Endothelial cell of umbilical vein (primary cell): ENCODE measurements around the gene ACTR8. TPM values are rescaled to one million over a fixed set of nuclear protein-coding genes. Genes with fewer than 3 reads are reported as not detected.

Experiments used
- BruUV-seq: library from RNA; stranded (reverse); fragments of 400-500 nt; replicated peaks from 2 replicates; lab custom pipeline; 2021; lab: Mats Ljungman, UMichigan
- CTCF ChIA-PET: fragments of 300-600, 350-600 bp; sonication (Branson Sonifier 250); formaldehyde crosslinking; loops from one replicate; lab custom pipeline; 2021; ENCODE audit warnings: antibody characterized with exemption, inconsistent platforms; lab: Charles Lee
- POLR2A ChIA-PET: fragments of 300-600, 350-600 bp; sonication (Branson Sonifier 250); formaldehyde crosslinking; loops from one replicate; lab custom pipeline; 2021; ENCODE audit warnings: antibody characterized with exemption, inconsistent platforms; lab: Charles Lee
- DNase-seq: peaks from one replicate; pipeline ENCODE4 v3.0.0-alpha.2; 2011; ENCODE audit warnings: low read depth, low spot score
- FAIRE-seq: peaks from 2 replicates; lab custom pipeline; 2011; peaks lifted over from hg19 to GRCh38; lab: Jason Lieb, UNC
- H2AFZ ChIP-seq: 2 replicates; pipeline ENCODE4 v1.6.0; 2012; ENCODE audit warnings: low read depth, low read length, control low read depth, inconsistent platforms
- H3K27ac ChIP-seq: 2 replicates; pipeline ENCODE4 v1.5.1; 2011; ENCODE audit warnings: low read depth, mild to moderate bottlenecking, control low read depth, low read length, moderate library complexity; ENCODE audit not compliant: insufficient read depth
- H3K27me3 ChIP-seq, 2 experiments: 2 replicates each; pipeline versions ENCODE4 v1.6.0 to v1.6.1; 2011; ENCODE audit warnings: low read length in 2 of 2, mixed read lengths in 1 of 2; ENCODE audit not compliant: control insufficient read depth in 2 of 2, insufficient read depth in 2 of 2
- H3K36me3 ChIP-seq, 2 experiments: 2 replicates in 1 of 2; 3 replicates in 1 of 2; pipeline ENCODE4 v1.5.1; 2011; ENCODE audit warnings: low read length in 2 of 2, mild to moderate bottlenecking in 1 of 2, moderate library complexity in 1 of 2; ENCODE audit not compliant: control insufficient read depth in 2 of 2, insufficient read depth in 2 of 2; ENCODE audit errors: extremely low read depth in 1 of 2
- H3K4me1 ChIP-seq: 3 replicates; pipeline ENCODE4 v1.5.1; 2011; ENCODE audit warnings: mild to moderate bottlenecking, low read length; ENCODE audit not compliant: control insufficient read depth, insufficient read depth; ENCODE audit errors: extremely low read depth
- H3K4me2 ChIP-seq: 2 replicates; pipeline ENCODE4 v1.6.1; 2011; ENCODE audit warnings: low read length, control low read depth, mixed read lengths; ENCODE audit not compliant: insufficient read depth
- H3K4me3 ChIP-seq, 3 experiments: fragments of 200-600 bp in 1 of 3; sonication (generic), shearing (Covaris generic) in 1 of 3; replicated peaks in 1 of 3; 2 replicates each; pipeline ENCODE4 v1.5.1; 2011 to 2016; ENCODE audit warnings: control low read depth in 3 of 3, low read length in 3 of 3, mild to moderate bottlenecking in 2 of 3, inconsistent platforms in 1 of 3, low read depth in 1 of 3, moderate library complexity in 1 of 3; ENCODE audit not compliant: insufficient read depth in 1 of 3
- H3K79me2 ChIP-seq: 2 replicates; pipeline ENCODE4 v1.6.0; 2012; ENCODE audit warnings: low read length, inconsistent platforms; ENCODE audit not compliant: control insufficient read depth, insufficient read depth
- H3K9ac ChIP-seq: replicated peaks from 2 replicates; pipeline ENCODE3; 2011; ENCODE audit warnings: low read length, control low read depth; ENCODE audit not compliant: insufficient read depth; ENCODE audit errors: extremely low read depth
- H3K9me1 ChIP-seq: replicated peaks from 3 replicates; pipeline ENCODE4 v1.6.0; 2011; ENCODE audit warnings: mild to moderate bottlenecking, low read length; ENCODE audit not compliant: control insufficient read depth, insufficient read depth; ENCODE audit errors: extremely low read depth
- H3K9me3 ChIP-seq: replicated peaks from 2 replicates; pipeline ENCODE4 v1.5.1; 2012; ENCODE audit warnings: low read length, inconsistent platforms; ENCODE audit not compliant: control insufficient read depth, insufficient read depth
- H4K20me1 ChIP-seq: replicated peaks from 2 replicates; pipeline ENCODE3; 2011; ENCODE audit warnings: mild to moderate bottlenecking, low read length; ENCODE audit not compliant: control insufficient read depth, insufficient read depth; ENCODE audit errors: extremely low read depth
- EZH2 ChIP-seq: IDR thresholded peaks from 2 replicates; pipeline ENCODE4 v1.6.1; 2012; ENCODE audit warnings: borderline replicate concordance, low read depth, mild to moderate bottlenecking, moderate library complexity, low read length, inconsistent platforms; ENCODE audit not compliant: severe bottlenecking
- FOS ChIP-seq: IDR thresholded peaks from 2 replicates; pipeline ENCODE4 v1.6.1; 2011; ENCODE audit warnings: mild to moderate bottlenecking, low read length, moderate library complexity, borderline replicate concordance; ENCODE audit not compliant: insufficient read depth
- MYC ChIP-seq: IDR thresholded peaks from one replicate; pipeline ENCODE4 v1.6.1; 2011; ENCODE audit warnings: mild to moderate bottlenecking, low read depth, low read length
- POLR2A ChIP-seq: IDR thresholded peaks from 2 replicates; pipeline ENCODE4 v1.6.1; 2012; ENCODE audit warnings: low read depth, mild to moderate bottlenecking, control low read depth, low read length
- dilution Hi-C: fragments of 300-500 bp; cut with MboI; formaldehyde crosslinking; loops from one replicate; pipeline ENCODE4 v1.15.0; 2019; ENCODE audit warnings: low sequenced_read_pairs; ENCODE audit not compliant: extremely low pct_ligation_motif_present
- intact Hi-C: fragments of 100-400 bp; cut with micrococcal nuclease; formaldehyde crosslinking; loops from one replicate; pipeline ENCODE4 v1.10.0; 2022
- polyA plus RNA-seq, 4 experiments: library from polyadenylated mRNA; depleted of rRNA in 3 of 4; stranded (reverse) in 3 of 4; unstranded in 1 of 4; fragments of >200 nt; gene quantifications; 2 replicates each; pipeline versions ENCODE4 v1.2.1 to v1.2.3, GENCODE V29; 2011 to 2012; ENCODE audit warnings: missing spikeins in 1 of 4
- total RNA-seq: library from RNA; stranded (reverse); gene quantifications from 2 replicates; pipeline ENCODE4 v1.2.3, GENCODE V29; 2021
- TF ChIP-seq, protein P1 (sequence below): IDR thresholded peaks from 2 replicates; pipeline ENCODE4 v1.6.1; 2011; ENCODE audit not compliant: insufficient read depth, insufficient read length
- TF ChIP-seq, protein P2 (sequence below), 2 donors: IDR thresholded peaks; 1 replicate in 1 of 2; 2 replicates in 1 of 2; pipeline ENCODE4 v1.5.1; 2011; ENCODE audit warnings: low read length in 2 of 2, mild to moderate bottlenecking in 2 of 2, moderate library complexity in 2 of 2, control low read depth in 1 of 2, inconsistent platforms in 1 of 2, low read depth in 1 of 2; ENCODE audit not compliant: insufficient read depth in 1 of 2; ENCODE audit errors: extremely low read depth in 1 of 2

The ACTR8 gene
- total and polyA plus RNA-seq, 2 donors (not counting 3 experiments of a cell fraction or from before 2014, with no cell fraction given): 14.4 to 42.0 TPM

DNA sequence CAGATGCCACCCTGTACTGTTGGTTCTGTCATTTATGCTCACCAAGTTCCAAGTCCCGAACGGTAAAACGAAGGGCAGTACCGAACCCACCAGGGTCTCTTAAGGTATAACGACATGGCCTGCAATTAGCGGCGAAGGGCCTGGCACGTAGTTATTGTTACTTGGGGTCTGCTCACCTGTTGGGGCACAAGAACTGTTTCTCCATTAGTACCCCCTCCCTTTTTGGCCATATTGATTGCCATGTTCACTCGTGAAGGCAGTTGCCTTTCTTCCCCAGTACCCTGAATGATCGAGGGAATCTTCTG, 35.1 kb downstream of the ACTR8 start:
- no peaks in the 10 kb centered on the region for H3K9me1 ChIP-seq
- H3K36me3 ChIP-seq: no peaks in the 10 kb centered on the region
- DNase-seq (no peak), FAIRE-seq (no peak)
- H3K4me2 ChIP-seq: no peak overlapping the region
- no peaks in the 10 kb centered on the region for H3K79me2 ChIP-seq
- H3K27me3 ChIP-seq: peaks cover 30 to 32% of the 10 kb centered on the region in 2 experiments
- H3K4me1 ChIP-seq: no peaks in the 10 kb centered on the region
- no peaks in the 10 kb centered on the region for H3K9me3 ChIP-seq
- no peak overlapping the region for H2AFZ ChIP-seq
- dilution Hi-C loops (no loop called here), intact Hi-C loops (no loop called here)
- H3K27ac ChIP-seq: no peak overlapping the region
- TF ChIP-seq MYC: no peak
- TF ChIP-seq, protein P1, sequence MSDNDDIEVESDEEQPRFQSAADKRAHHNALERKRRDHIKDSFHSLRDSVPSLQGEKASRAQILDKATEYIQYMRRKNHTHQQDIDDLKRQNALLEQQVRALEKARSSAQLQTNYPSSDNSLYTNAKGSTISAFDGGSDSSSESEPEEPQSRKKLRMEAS: no peak
- TF ChIP-seq FOS: no peak
- no peak for TF ChIP-seq POLR2A
- TF ChIP-seq, protein P2, sequence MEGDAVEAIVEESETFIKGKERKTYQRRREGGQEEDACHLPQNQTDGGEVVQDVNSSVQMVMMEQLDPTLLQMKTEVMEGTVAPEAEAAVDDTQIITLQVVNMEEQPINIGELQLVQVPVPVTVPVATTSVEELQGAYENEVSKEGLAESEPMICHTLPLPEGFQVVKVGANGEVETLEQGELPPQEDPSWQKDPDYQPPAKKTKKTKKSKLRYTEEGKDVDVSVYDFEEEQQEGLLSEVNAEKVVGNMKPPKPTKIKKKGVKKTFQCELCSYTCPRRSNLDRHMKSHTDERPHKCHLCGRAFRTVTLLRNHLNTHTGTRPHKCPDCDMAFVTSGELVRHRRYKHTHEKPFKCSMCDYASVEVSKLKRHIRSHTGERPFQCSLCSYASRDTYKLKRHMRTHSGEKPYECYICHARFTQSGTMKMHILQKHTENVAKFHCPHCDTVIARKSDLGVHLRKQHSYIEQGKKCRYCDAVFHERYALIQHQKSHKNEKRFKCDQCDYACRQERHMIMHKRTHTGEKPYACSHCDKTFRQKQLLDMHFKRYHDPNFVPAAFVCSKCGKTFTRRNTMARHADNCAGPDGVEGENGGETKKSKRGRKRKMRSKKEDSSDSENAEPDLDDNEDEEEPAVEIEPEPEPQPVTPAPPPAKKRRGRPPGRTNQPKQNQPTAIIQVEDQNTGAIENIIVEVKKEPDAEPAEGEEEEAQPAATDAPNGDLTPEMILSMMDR (IDR thresholded peaks at IDR 0.05; ENCODE audit: extremely low read depth in 1 of 2, insufficient read depth in 1 of 2, low read depth in 1 of 2, low read length in 2 of 2): no peak
- no peak overlapping the region for H3K4me3 ChIP-seq
- POLR2A ChIA-PET: no interaction called here
- CTCF ChIA-PET: no interaction called here
- no peaks in the 10 kb centered on the region for H4K20me1 ChIP-seq
- no TSS peak for BruUV-seq
- no peak overlapping the region for H3K9ac ChIP-seq

DNA sequence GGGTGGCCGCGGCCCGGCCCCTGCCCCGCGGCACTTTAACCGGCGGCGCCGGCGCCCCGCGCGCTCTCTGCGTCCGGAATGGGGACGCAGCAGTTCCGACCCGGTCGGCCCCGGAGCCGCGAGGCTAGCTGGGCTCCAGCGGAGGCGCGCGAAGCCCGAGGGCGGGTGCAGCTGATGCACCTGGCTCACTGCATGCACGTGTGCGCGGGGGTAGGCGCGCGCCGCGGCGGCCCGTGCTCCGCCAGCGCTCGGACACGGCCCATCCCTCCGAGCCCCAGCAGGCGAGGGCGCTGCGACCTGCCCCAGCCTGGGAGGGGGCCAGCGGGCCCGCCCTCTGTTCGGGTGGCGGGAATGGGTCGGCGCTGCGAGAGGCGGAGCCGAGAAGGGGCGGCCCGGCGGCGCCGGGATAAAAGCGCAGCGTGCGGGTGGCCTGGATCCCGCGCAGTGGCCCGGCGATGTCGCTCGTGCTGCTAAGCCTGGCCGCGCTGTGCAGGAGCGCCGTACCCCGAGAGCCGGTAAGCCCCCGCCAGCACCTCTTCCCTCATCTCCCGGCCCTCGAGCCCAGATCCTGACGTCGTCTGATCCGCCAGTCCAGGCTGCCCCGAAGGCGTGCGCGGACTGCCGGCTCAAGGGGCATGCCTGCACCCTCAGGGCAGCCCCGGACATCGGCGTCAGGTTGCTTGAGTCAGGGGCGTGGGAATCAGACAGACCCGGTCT, 35.7 kb downstream of the ACTR8 start, which contains the start of the genes CHDH and IL17RB:
CHDH (minus strand) TSS at position 286 of the 717 bp plus-strand sequence. CDS start 22,411 bp downstream, outside the sequence.
IL17RB (plus strand) TSS at position 435 of the 717 bp plus-strand sequence; CDS start at position 456, 21 bp downstream.
- no peaks in the 10 kb centered on the region for H3K79me2 ChIP-seq
- H3K4me1 ChIP-seq: no peaks in the 10 kb centered on the region
- peak; percentile 6 for DNase-seq
- H3K4me2 ChIP-seq: peak within 1 kb of the TSS; percentile 33
- FAIRE-seq: no peak
- dilution Hi-C loops: no loop called here
- peak within 1 kb of the TSS in 1 of 3 experiments; percentile 36 for H3K4me3 ChIP-seq
- H3K27me3 ChIP-seq: peaks cover 30 to 32% of the 10 kb centered on the region in 2 experiments
- peak; percentile 83 for TF ChIP-seq EZH2
- no peak for TF ChIP-seq POLR2A
- ChIA-PET POLR2A (no interaction called here), CTCF (no interaction called here)
- no peaks in the 10 kb centered on the region for H4K20me1 ChIP-seq
- no TSS peak for BruUV-seq
- no peaks in the 10 kb centered on the region for H3K36me3 ChIP-seq
- no peak within 1 kb of the TSS for H3K27ac ChIP-seq
- no peak within 1 kb of the TSS for H3K9ac ChIP-seq
- H3K9me3 ChIP-seq: no peaks in the 10 kb centered on the region
- intact Hi-C loops: no loop called here
- H2AFZ ChIP-seq: peak within 1 kb of the TSS; percentile 52
- no peaks in the 10 kb centered on the region for H3K9me1 ChIP-seq
